ENCODE measurements around the gene HSPA1B.

DNA sequence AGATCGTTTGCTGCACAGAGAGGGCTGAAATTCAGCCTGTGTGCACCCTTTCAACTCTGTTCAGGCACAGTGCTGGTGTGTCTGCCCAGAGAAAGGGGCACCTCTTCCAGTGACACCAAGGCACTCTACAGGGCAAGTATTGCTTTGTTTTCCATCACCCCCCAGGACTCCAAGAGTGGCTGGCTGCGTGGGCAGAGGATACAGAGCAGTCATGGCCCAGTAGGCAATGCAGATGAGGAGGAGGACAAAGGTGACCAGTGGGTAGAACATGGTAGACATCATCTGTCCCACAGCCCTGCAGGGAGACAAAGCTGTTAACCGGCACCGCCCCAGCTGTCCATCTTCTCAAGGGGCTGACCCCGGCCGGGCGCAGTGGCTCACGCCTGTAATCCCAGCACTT is 41.8 kb downstream of the HSPA1B start:
- TF ChIP-seq, protein P1, sequence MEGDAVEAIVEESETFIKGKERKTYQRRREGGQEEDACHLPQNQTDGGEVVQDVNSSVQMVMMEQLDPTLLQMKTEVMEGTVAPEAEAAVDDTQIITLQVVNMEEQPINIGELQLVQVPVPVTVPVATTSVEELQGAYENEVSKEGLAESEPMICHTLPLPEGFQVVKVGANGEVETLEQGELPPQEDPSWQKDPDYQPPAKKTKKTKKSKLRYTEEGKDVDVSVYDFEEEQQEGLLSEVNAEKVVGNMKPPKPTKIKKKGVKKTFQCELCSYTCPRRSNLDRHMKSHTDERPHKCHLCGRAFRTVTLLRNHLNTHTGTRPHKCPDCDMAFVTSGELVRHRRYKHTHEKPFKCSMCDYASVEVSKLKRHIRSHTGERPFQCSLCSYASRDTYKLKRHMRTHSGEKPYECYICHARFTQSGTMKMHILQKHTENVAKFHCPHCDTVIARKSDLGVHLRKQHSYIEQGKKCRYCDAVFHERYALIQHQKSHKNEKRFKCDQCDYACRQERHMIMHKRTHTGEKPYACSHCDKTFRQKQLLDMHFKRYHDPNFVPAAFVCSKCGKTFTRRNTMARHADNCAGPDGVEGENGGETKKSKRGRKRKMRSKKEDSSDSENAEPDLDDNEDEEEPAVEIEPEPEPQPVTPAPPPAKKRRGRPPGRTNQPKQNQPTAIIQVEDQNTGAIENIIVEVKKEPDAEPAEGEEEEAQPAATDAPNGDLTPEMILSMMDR (IDR thresholded peaks at IDR 0.05): no peak
- no peak for TF ChIP-seq POLR2A (IDR thresholded peaks at IDR 0.05)

All from lower leg skin (tissue), 3 donors.